ENCODE measurements around the gene TSPAN5. TPM values are rescaled to one million over a fixed set of nuclear protein-coding genes. Genes with fewer than 3 reads are reported as not detected.

TSPAN5 gene
- total RNA-seq, 3 donors from 2014 or later: 1.9 to 17.7 (median 12.8) TPM

- H3K36me3 ChIP-seq: no peaks in the 10 kb centered on the region
- intact Hi-C loops (cut with DNase I; ENCODE audit: low total_unique reads): no loop called here
Measured at GRCh38 chr4:98566361-98567008, 91.9 kb downstream of the TSPAN5 start.

GRCh38 chr4:98565681-98566301 is 92.6 kb downstream of the TSPAN5 start:
- Histone ChIP-seq H3K36me3 (no peaks in the 10 kb centered on the region), H3K9me3 (no peaks in the 10 kb centered on the region), H3K27ac (peak overlapping the region in 1 of 2 donors; percentile 48), H3K27me3 (no peaks in the 10 kb centered on the region), H3K4me3 (no peak overlapping the region), H3K4me1 (no peaks in the 10 kb centered on the region)
- no peak for TF ChIP-seq POLR2A (IDR thresholded peaks at IDR 0.05)
- no peak for TF ChIP-seq CTCF (IDR thresholded peaks at IDR 0.05)
- TF ChIP-seq POLR2AphosphoS5 (IDR thresholded peaks at IDR 0.05): no peak
- intact Hi-C loops (cut with DNase I; ENCODE audit: low total_unique reads): no loop called here
- no peak for DNase-seq (ENCODE audit: low spot score in 2 of 2)

More at GRCh38 chr4:98566361-98567008, 91.9 kb downstream of the TSPAN5 start:
- H3K27me3 ChIP-seq: no peaks in the 10 kb centered on the region
- no peaks in the 10 kb centered on the region for H3K9me3 ChIP-seq
- DNase-seq (ENCODE audit: low spot score in 2 of 2): no peak
- no peak for TF ChIP-seq CTCF (IDR thresholded peaks at IDR 0.05)
- no peak for TF ChIP-seq POLR2A (IDR thresholded peaks at IDR 0.05)
- TF ChIP-seq POLR2AphosphoS5 (IDR thresholded peaks at IDR 0.05): no peak
- H3K4me1 ChIP-seq: no peaks in the 10 kb centered on the region
- peak overlapping the region in 1 of 2 donors; percentile 48 for H3K27ac ChIP-seq
- H3K4me3 ChIP-seq: no peak overlapping the region

- no peak overlapping the region for H3K27ac ChIP-seq
- no peak overlapping the region for H3K4me3 ChIP-seq
- H3K36me3 ChIP-seq: no peaks in the 10 kb centered on the region
- no peaks in the 10 kb centered on the region for H3K4me1 ChIP-seq
- TF ChIP-seq CTCF (IDR thresholded peaks at IDR 0.05) (no peak), POLR2AphosphoS5 (IDR thresholded peaks at IDR 0.05) (no peak), POLR2A (IDR thresholded peaks at IDR 0.05) (no peak)
- no peak for DNase-seq (ENCODE audit: low spot score in 2 of 2)
- H3K27me3 ChIP-seq: no peaks in the 10 kb centered on the region
- intact Hi-C loops (cut with DNase I; ENCODE audit: low total_unique reads): no loop called here
- no peaks in the 10 kb centered on the region for H3K9me3 ChIP-seq
Measured at GRCh38 chr4:98564852-98565251, 93.6 kb downstream of the TSPAN5 start.

GRCh38 chr4:98560321-98560720 is 98.1 kb downstream of the TSPAN5 start:
- Histone ChIP-seq H3K27ac (no peak overlapping the region), H3K36me3 (no peaks in the 10 kb centered on the region), H3K27me3 (no peaks in the 10 kb centered on the region), H3K4me1 (no peaks in the 10 kb centered on the region), H3K9me3 (no peaks in the 10 kb centered on the region), H3K4me3 (no peak overlapping the region)
- DNase-seq (ENCODE audit: low spot score in 2 of 2): no peak
- TF ChIP-seq POLR2AphosphoS5 (IDR thresholded peaks at IDR 0.05) (no peak), POLR2A (IDR thresholded peaks at IDR 0.05) (no peak), CTCF (IDR thresholded peaks at IDR 0.05) (no peak)
- intact Hi-C loops (cut with DNase I; ENCODE audit: low total_unique reads): no loop called here

- DNase-seq (ENCODE audit: low spot score in 2 of 2): no peak
- no peak for TF ChIP-seq POLR2AphosphoS5 (IDR thresholded peaks at IDR 0.05)
- no peak for TF ChIP-seq CTCF (IDR thresholded peaks at IDR 0.05)
- TF ChIP-seq POLR2A (IDR thresholded peaks at IDR 0.05): no peak
- Histone ChIP-seq H3K27me3 (no peaks in the 10 kb centered on the region), H3K4me1 (no peaks in the 10 kb centered on the region), H3K27ac (no peak overlapping the region), H3K9me3 (no peaks in the 10 kb centered on the region), H3K36me3 (no peaks in the 10 kb centered on the region), H3K4me3 (no peak overlapping the region)
- intact Hi-C loops (cut with DNase I; ENCODE audit: low total_unique reads): no loop called here
Measured at GRCh38 chr4:98558471-98559169, 99.8 kb downstream of the TSPAN5 start.

Data from breast epithelium (tissue), 4 donors.